Lower lobe of right lung (tissue), 2 donors: ENCODE measurements around the gene KCTD16. TPM values are rescaled to one million over a fixed set of nuclear protein-coding genes. Genes with fewer than 3 reads are reported as not detected.

ENCODE experiments used
- ATAC-seq, 2 donors: fragments of 200-7000 bp; cut with Tn5 transposase; one replicate each; pipeline ENCODE4 v1.9.1; 2020 to 2022; ENCODE audit warnings: mild to moderate bottlenecking in 2 of 2, moderate library complexity in 2 of 2
- DNase-seq: peaks from one replicate; pipeline ENCODE4 v3.0.0-alpha.2; 2020
- H3K27ac ChIP-seq: fragments of 200-600 bp; one replicate; pipeline ENCODE4 v1.8.0; 2022
- H3K27me3 ChIP-seq: fragments of 200-600 bp; one replicate; pipeline ENCODE4 v1.8.0; 2022; ENCODE audit warnings: low read depth
- H3K36me3 ChIP-seq: fragments of 200-600 bp; one replicate; pipeline ENCODE4 v1.8.0; 2022; ENCODE audit warnings: mild to moderate bottlenecking
- H3K4me1 ChIP-seq: fragments of 200-600 bp; one replicate; pipeline ENCODE4 v1.8.0; 2022
- H3K4me3 ChIP-seq: fragments of 200-600 bp; one replicate; pipeline ENCODE4 v1.8.0; 2022; ENCODE audit warnings: mild to moderate bottlenecking
- H3K9me3 ChIP-seq: fragments of 200-600 bp; one replicate; pipeline ENCODE4 v1.8.0; 2022
- CTCF ChIP-seq: fragments of 200-600 bp; IDR thresholded peaks from one replicate; pipeline ENCODE4 v1.8.0; 2022; ENCODE audit warnings: antibody characterized with exemption, mild to moderate bottlenecking
- intact Hi-C: fragments of 100-400 bp; cut with DNase I; formaldehyde crosslinking; loops from one replicate; pipeline ENCODE4 v1.11.0; 2022
- total RNA-seq: library from RNA; stranded (reverse); fragmentation: NEBNext Ultra II Directional; extraction: Animal tissue kit (Norgen Biotek cat#: 25700); gene quantifications from one replicate; pipeline ENCODE4 v1.2.1, GENCODE V29; 2021
- donor health status: DM: no; HTN: yes; CAD: no; lungs with severe emphysema.

KCTD16 gene
- total RNA-seq, 1 donor from 2014 or later = 2.5 TPM

GRCh38 chr5:144377207-144377606, 206.5 kb downstream of the KCTD16 start:
- no peak for TF ChIP-seq CTCF
- H3K4me3 ChIP-seq = no peak overlapping the region
- no peaks in the 10 kb centered on the region for H3K36me3 ChIP-seq
- H3K27me3 ChIP-seq = no peaks in the 10 kb centered on the region
- no peaks in the 10 kb centered on the region for H3K4me1 ChIP-seq
- no peaks in the 10 kb centered on the region for H3K9me3 ChIP-seq
- ATAC-seq (no peak), DNase-seq (no peak)
- intact Hi-C loops = no loop called here
- H3K27ac ChIP-seq = no peak overlapping the region

DNA sequence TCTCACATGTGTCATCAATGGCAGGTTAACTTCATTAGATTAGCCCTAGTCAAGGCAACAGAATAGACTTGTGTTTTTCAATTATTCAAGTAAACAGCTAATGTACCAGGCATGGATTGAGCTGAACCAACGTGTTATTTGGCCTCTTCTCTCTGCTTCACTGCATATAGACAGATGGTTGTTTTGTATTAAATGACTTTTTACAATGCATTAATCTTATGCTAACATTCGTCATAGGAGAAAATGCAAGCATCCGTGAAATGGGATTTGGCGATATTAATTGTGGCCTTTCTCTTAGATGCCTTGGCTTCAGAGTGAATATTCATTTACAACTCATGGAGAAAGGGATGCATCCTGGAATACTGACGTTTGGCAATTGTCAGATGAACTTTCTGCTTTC, 208.0 kb downstream of the KCTD16 start:
- Histone ChIP-seq H3K27ac (no peak overlapping the region), H3K4me1 (no peaks in the 10 kb centered on the region), H3K27me3 (no peaks in the 10 kb centered on the region), H3K9me3 (no peaks in the 10 kb centered on the region), H3K36me3 (no peaks in the 10 kb centered on the region), H3K4me3 (no peak overlapping the region)
- DNase-seq (no peak), ATAC-seq (no peak)
- intact Hi-C loops = no loop called here
- TF ChIP-seq CTCF = no peak

DNA sequence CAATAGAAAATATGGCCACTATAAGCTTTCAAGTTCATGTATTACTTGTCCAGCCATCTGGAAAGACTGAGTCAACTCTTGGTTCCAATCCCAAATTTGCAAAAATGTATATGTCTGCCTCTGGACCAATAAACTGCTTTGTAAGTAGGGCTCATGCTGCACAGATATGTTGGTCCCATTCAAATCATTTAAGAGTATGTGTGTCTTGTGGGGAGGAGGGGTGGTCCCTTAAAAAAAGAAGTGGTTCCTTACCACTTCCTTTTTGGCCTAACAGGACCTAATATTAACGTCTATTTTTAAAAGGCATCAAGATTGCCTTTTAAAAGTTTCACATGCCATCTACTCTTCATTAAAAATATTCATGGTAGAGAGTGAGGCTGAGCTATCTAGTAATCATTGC, 214.9 kb downstream of the KCTD16 start:
- TF ChIP-seq CTCF = no peak
- H3K27me3 ChIP-seq = no peaks in the 10 kb centered on the region
- no peak overlapping the region for H3K4me3 ChIP-seq
- intact Hi-C loops = no loop called here
- DNase-seq (no peak), ATAC-seq (no peak)
- H3K27ac ChIP-seq = no peak overlapping the region
- no peaks in the 10 kb centered on the region for H3K9me3 ChIP-seq
- H3K36me3 ChIP-seq = no peaks in the 10 kb centered on the region
- H3K4me1 ChIP-seq = no peaks in the 10 kb centered on the region

DNA sequence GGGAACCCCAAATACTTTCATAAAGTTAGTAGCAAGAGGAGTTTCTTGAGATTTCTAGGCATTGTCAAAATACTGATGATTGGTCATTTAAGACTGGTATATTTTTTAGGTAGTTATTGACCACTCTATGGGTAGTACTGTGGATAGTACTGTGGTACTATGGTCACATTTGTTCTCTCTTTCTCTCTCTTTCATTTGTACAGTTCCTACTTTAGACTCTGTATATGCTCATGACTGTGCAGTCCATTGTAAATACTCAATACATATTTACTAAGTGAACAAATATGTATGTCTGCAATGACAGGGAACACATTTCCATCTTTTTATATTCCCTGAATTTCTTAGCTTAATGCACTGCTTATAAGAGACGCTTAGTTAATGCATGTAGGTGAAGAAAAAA, 215.6 kb downstream of the KCTD16 start:
- no peaks in the 10 kb centered on the region for H3K36me3 ChIP-seq
- H3K4me1 ChIP-seq = no peaks in the 10 kb centered on the region
- no peak for ATAC-seq
- no peak overlapping the region for H3K4me3 ChIP-seq
- no peaks in the 10 kb centered on the region for H3K27me3 ChIP-seq
- no peaks in the 10 kb centered on the region for H3K9me3 ChIP-seq
- no peak for DNase-seq
- intact Hi-C loops = no loop called here
- no peak overlapping the region for H3K27ac ChIP-seq
- no peak for TF ChIP-seq CTCF

DNA sequence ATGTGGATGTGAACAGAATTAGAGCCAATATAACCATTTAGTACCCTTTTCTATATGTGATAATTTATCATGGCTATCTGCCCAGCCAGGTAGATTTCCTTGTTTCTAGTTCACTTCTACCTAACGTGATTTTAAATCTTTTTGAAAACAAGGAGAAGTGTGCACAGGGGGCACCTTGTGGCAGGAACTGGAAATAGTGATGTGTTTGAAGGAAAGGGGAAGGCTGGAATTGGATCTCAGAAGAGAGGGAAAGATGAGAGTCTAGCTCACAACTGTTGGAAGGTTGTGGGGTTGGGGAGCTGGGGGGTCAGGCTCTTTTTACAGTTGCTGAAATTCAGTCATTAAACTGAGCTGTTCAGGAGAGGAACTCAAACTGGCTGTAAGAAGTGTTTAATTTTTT, 219.5 kb downstream of the KCTD16 start:
- intact Hi-C loops = no loop called here
- no peak for DNase-seq
- no peak overlapping the region for H3K4me3 ChIP-seq
- no peaks in the 10 kb centered on the region for H3K9me3 ChIP-seq
- H3K4me1 ChIP-seq = no peaks in the 10 kb centered on the region
- ATAC-seq = no peak
- no peak overlapping the region for H3K27ac ChIP-seq
- TF ChIP-seq CTCF = no peak
- H3K27me3 ChIP-seq = no peaks in the 10 kb centered on the region
- no peaks in the 10 kb centered on the region for H3K36me3 ChIP-seq

GRCh38 chr5:144391044-144391443, 220.4 kb downstream of the KCTD16 start:
- no peak for TF ChIP-seq CTCF

More at GRCh38 chr5:144391044-144391443, 220.4 kb downstream of the KCTD16 start:
- DNase-seq (no peak), ATAC-seq (no peak)
- no peak overlapping the region for H3K27ac ChIP-seq
- H3K36me3 ChIP-seq = no peaks in the 10 kb centered on the region
- H3K4me3 ChIP-seq = no peak overlapping the region
- no peaks in the 10 kb centered on the region for H3K9me3 ChIP-seq
- H3K4me1 ChIP-seq = no peaks in the 10 kb centered on the region
- intact Hi-C loops = no loop called here
- H3K27me3 ChIP-seq = no peaks in the 10 kb centered on the region
